B cell (primary cell): Measurements from ENCODE around the gene SDK1. TPM values are rescaled to one million over a fixed set of nuclear protein-coding genes. Genes with fewer than 3 reads are reported as not detected.

ENCODE experiments used
- ATAC-seq: fragments of 200-7000 bp; cut with Tn5 transposase; one replicate; pipeline ENCODE4 v1.10.0; 2021; ENCODE audit warnings: low read depth, mild to moderate bottlenecking, moderate number of reproducible peaks, moderate library complexity
- CTCF ChIA-PET: fragments of 350-600 bp; sonication (Branson Sonifier 250); formaldehyde crosslinking; loops from one replicate; lab custom pipeline; 2021; ENCODE audit warnings: antibody characterized with exemption, inconsistent platforms; lab: Charles Lee
- POLR2A ChIA-PET: fragments of 350-600 bp; sonication (Branson Sonifier 250); formaldehyde crosslinking; loops from one replicate; lab custom pipeline; 2021; ENCODE audit warnings: antibody characterized with exemption; lab: Charles Lee
- DNase-seq: peaks from one replicate; pipeline ENCODE4 v3.0.0; 2013
- H2AFZ ChIP-seq: 2 replicates; pipeline ENCODE4 v1.6.1; 2012; ENCODE audit warnings: mild to moderate bottlenecking, low read depth, low read length; ENCODE audit not compliant: insufficient read depth, poor library complexity, severe bottlenecking
- H3K27ac ChIP-seq, 2 donors: 1 replicate in 1 of 2; 2 replicates in 1 of 2; pipeline ENCODE4 v1.5.1; 2012 to 2013; ENCODE audit warnings: low read length in 2 of 2, mild to moderate bottlenecking in 2 of 2, moderate library complexity in 1 of 2
- H3K27me3 ChIP-seq, 4 experiments: fragments of 200-600 bp in 1 of 4; sonication (generic) in 1 of 4; replicated peaks in 1 of 4; 1 replicate in 2 of 4; 2 replicates in 2 of 4; pipeline versions ENCODE4 v1.6.1 to v1.7.0; 2013 to 2016; ENCODE audit warnings: low read length in 3 of 4, mild to moderate bottlenecking in 2 of 4, mixed read lengths in 1 of 4, moderate library complexity in 1 of 4; ENCODE audit not compliant: insufficient read depth in 4 of 4, control insufficient read depth in 3 of 4; ENCODE audit errors: control extremely low read depth in 1 of 4
- H3K36me3 ChIP-seq, 2 experiments: replicated peaks in 1 of 2; 1 replicate in 1 of 2; 2 replicates in 1 of 2; pipeline versions ENCODE4 v1.6.1 to v1.7.1; 2013; ENCODE audit warnings: low read length in 1 of 2; ENCODE audit not compliant: insufficient read depth in 2 of 2, control insufficient read depth in 1 of 2; ENCODE audit errors: control extremely low read depth in 1 of 2, extremely low read depth in 1 of 2
- H3K4me1 ChIP-seq, 2 donors: fragments of 200-600 bp in 1 of 2; sonication (generic) in 1 of 2; 1 replicate in 1 of 2; 2 replicates in 1 of 2; pipeline versions ENCODE4 v1.5.1 to v1.6.1; 2013 to 2017; ENCODE audit warnings: low read length in 2 of 2; ENCODE audit not compliant: control insufficient read depth in 2 of 2, insufficient read depth in 2 of 2
- H3K4me2 ChIP-seq: replicated peaks from 2 replicates; pipeline ENCODE3; 2012; ENCODE audit warnings: mild to moderate bottlenecking, low read depth, low read length; ENCODE audit not compliant: poor library complexity, severe bottlenecking
- H3K4me3 ChIP-seq, 5 experiments: fragments of 200-600 bp in 1 of 5; sonication (generic) in 1 of 5; 1 replicate in 3 of 5; 2 replicates in 2 of 5; pipeline versions ENCODE4 v1.5.1 to v1.7.0; 2011 to 2016; ENCODE audit warnings: low read length in 4 of 5, mild to moderate bottlenecking in 4 of 5, low read depth in 2 of 5, control low read depth in 1 of 5, moderate library complexity in 1 of 5; ENCODE audit not compliant: insufficient read depth in 1 of 5; ENCODE audit errors: control extremely low read depth in 1 of 5, extremely low read depth in 1 of 5
- H3K79me2 ChIP-seq: fragments of 200-600 bp; sonication (generic); one replicate; pipeline ENCODE4 v1.6.0; 2016; ENCODE audit warnings: low read length; ENCODE audit not compliant: control insufficient read depth, insufficient read depth
- H3K9ac ChIP-seq: fragments of 200-600 bp; sonication (generic); 2 replicates; pipeline ENCODE4 v1.6.1; 2017; ENCODE audit warnings: mild to moderate bottlenecking, low read length, moderate library complexity
- H3K9me3 ChIP-seq, 3 donors: one replicate each; pipeline versions ENCODE4 v1.6.1 to v1.7.1; 2013; ENCODE audit warnings: low read length in 2 of 3; ENCODE audit not compliant: control insufficient read depth in 2 of 3, insufficient read depth in 1 of 3; ENCODE audit errors: control extremely low read depth in 1 of 3
- H4K20me1 ChIP-seq: 2 replicates; pipeline ENCODE4 v1.6.0; 2012; ENCODE audit warnings: mild to moderate bottlenecking, low read length; ENCODE audit not compliant: insufficient read depth, control insufficient read depth, poor library complexity, severe bottlenecking
- H3K27ac Mint-ChIP-seq: one replicate; pipeline ENCODE4 v1.8.0; 2021; ENCODE audit warnings: mixed read lengths
- H3K27me3 Mint-ChIP-seq: one replicate; pipeline ENCODE4 v1.8.0; 2021; ENCODE audit warnings: mixed read lengths
- H3K4me1 Mint-ChIP-seq: one replicate; pipeline ENCODE4 v1.8.0; 2021; ENCODE audit warnings: mixed read lengths
- H3K4me3 Mint-ChIP-seq: one replicate; pipeline ENCODE4 v1.8.0; 2021; ENCODE audit warnings: mixed read lengths
- H3K9me3 Mint-ChIP-seq: one replicate; pipeline ENCODE4 v1.8.0; 2022; ENCODE audit warnings: mixed read lengths; ENCODE audit not compliant: insufficient read depth
- EZH2 ChIP-seq: IDR thresholded peaks from 2 replicates; pipeline ENCODE4 v1.6.1; 2012; ENCODE audit warnings: borderline replicate concordance, low read depth, mild to moderate bottlenecking, moderate library complexity, low read length; ENCODE audit not compliant: insufficient read depth, poor library complexity, severe bottlenecking
- WGBS: methylation state at CpG from one replicate; pipeline ENCODE4 v1.1.5; 2013; ENCODE audit warnings: missing lambda C conversion rate; ENCODE audit not compliant: insufficient coverage; 5-methylcytosine and 5-hydroxymethylcytosine counted together
- intact Hi-C: fragments of 100-400 bp; cut with micrococcal nuclease; formaldehyde crosslinking; loops from one replicate; pipeline ENCODE4 v1.10.0; 2022
- polyA plus RNA-seq: library from polyadenylated mRNA; depleted of rRNA; stranded (reverse); fragments of >200 nt; gene quantifications from 2 replicates; pipeline ENCODE4 v1.2.3, GENCODE V29; 2012
- total RNA-seq, 2 donors: library from RNA; stranded (reverse); fragments of 120-200 nt in 1 of 2; gene quantifications; 1 replicate in 1 of 2; 2 replicates in 1 of 2; pipeline versions ENCODE4 v1.2.3 to v1.2.4, GENCODE V29; 2013 to 2022
- TF ChIP-seq, protein P1 (sequence below): fragments of 200-600 bp; IDR thresholded peaks from one replicate; pipeline ENCODE4 v1.8.0; 2022; ENCODE audit warnings: antibody characterized with exemption, mild to moderate bottlenecking

The SDK1 gene
- total and polyA plus RNA-seq, 2 donors (not counting 1 experiment from before 2014, with no cell fraction given) = 0.73 to 2.0 TPM

DNA sequence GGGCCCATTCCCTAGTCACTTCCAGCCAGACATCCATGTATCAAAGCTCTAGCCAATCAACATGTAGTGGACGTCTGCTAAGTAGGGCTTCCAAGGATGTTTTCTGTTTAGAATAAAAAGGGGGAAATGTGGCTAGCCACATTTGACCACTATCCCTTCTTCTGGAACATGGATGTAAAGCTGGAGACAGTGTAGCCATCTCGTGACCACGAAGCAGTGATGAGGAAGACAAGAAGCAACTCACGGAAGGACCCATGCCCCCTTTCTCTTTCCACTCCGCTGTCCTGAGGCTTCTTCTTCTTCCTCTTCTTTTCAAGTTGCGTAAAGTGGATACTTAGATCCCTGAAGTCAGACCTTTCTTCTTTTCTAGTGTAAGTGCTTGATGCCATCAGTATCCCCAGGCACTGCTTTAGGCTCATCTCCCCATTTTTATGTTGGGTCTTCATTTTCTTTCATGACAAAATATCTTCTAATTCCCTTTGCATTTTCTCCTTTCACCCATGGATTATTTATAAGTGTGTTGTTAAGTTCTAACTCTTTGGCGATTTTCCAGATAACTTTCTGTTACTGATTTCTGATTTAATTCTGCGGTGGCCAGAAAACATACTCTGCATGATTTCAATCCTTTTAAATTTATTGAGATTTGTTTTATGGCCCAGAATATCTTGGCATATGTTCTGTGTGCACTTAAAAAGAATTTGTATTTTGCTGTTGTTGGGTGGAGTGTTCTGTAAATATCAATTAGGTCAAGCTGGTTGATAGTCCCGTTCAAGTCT, 594.5 kb downstream of the SDK1 start:
- no peaks in the 10 kb centered on the region for H3K9me3 Mint-ChIP-seq
- H3K4me2 ChIP-seq = no peak overlapping the region
- H3K4me1 ChIP-seq = no peaks in the 10 kb centered on the region
- CTCF ChIA-PET = interaction anchor here (0.7 to 5.0 kb wide), 5 partner anchors 15 to 1030 kb away, joined by 3 to 26 read pairs (median 5); partner anchors contain the start of gene SDK1
- no peak overlapping the region for H3K27ac Mint-ChIP-seq
- H3K36me3 ChIP-seq = no peaks in the 10 kb centered on the region
- H3K27me3 ChIP-seq = peaks cover 0 to 3% (median 1%) of the 10 kb centered on the region in 4 experiments
- H3K27ac ChIP-seq = no peak overlapping the region
- H3K4me3 ChIP-seq = no peak overlapping the region
- POLR2A ChIA-PET = no interaction called here
- H4K20me1 ChIP-seq = no peaks in the 10 kb centered on the region
- intact Hi-C loops = loop anchor here (5.0 kb wide), 1 partner anchor 62 kb away; no protein-coding TSS in a partner anchor
- no peaks in the 10 kb centered on the region for H3K4me1 Mint-ChIP-seq
- no peak overlapping the region for H3K9ac ChIP-seq
- 80% methylated on average over 2 of the region's 9 CpGs for WGBS
- H3K4me3 Mint-ChIP-seq = no peak overlapping the region
- TF ChIP-seq EZH2 = no peak
- TF ChIP-seq, protein P1, sequence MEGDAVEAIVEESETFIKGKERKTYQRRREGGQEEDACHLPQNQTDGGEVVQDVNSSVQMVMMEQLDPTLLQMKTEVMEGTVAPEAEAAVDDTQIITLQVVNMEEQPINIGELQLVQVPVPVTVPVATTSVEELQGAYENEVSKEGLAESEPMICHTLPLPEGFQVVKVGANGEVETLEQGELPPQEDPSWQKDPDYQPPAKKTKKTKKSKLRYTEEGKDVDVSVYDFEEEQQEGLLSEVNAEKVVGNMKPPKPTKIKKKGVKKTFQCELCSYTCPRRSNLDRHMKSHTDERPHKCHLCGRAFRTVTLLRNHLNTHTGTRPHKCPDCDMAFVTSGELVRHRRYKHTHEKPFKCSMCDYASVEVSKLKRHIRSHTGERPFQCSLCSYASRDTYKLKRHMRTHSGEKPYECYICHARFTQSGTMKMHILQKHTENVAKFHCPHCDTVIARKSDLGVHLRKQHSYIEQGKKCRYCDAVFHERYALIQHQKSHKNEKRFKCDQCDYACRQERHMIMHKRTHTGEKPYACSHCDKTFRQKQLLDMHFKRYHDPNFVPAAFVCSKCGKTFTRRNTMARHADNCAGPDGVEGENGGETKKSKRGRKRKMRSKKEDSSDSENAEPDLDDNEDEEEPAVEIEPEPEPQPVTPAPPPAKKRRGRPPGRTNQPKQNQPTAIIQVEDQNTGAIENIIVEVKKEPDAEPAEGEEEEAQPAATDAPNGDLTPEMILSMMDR = no peak
- H3K79me2 ChIP-seq = no peaks in the 10 kb centered on the region
- DNase-seq = no peak
- H3K27me3 Mint-ChIP-seq = peaks cover 31% of the 10 kb centered on the region
- no peak overlapping the region for H2AFZ ChIP-seq
- no peaks in the 10 kb centered on the region for H3K9me3 ChIP-seq
- no peak for ATAC-seq

DNA sequence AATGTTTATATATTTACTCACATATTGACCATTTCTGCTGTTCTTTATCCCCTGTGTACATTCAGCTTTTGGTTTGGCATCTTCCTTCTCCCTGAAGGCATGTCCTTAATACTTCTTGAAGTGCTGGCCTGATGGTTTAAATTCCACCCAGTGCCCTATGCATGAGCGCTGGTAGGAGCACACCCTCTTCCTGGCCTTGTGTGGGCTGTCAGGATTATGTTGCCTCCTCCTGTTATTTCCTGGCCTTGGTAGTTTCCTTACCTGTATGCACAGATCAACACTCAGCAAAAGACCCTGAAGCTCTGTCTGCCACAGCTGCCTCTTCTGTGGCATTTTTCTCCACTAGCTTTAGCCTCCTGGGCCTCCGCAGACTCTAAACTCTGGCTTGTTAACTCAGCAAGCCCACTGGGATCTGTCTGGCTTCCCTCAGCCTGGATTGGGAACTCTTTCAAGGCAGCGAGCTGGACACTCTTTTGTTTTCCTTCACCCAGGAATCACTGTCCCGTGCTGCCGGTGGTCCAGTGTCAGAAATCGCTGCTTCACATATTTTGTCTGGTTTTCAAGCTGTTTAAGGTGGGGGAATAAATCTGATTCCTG, 595.2 kb downstream of the SDK1 start:
- no peak for ATAC-seq
- no peak for DNase-seq
- ChIA-PET POLR2A (no interaction called here), CTCF (interaction anchor here (0.7 to 5.0 kb wide), 6 partner anchors 15 to 1031 kb away, joined by 3 to 26 read pairs (median 4); partner anchors contain the start of gene SDK1)
- Histone ChIP-seq H4K20me1 (no peaks in the 10 kb centered on the region), H3K36me3 (no peaks in the 10 kb centered on the region), H3K27me3 (peaks cover 0 to 3% (median 1%) of the 10 kb centered on the region in 4 experiments), H3K27ac (no peak overlapping the region), H3K9ac (no peak overlapping the region), H3K4me2 (no peak overlapping the region), H3K9me3 (no peaks in the 10 kb centered on the region), H2AFZ (no peak overlapping the region), H3K4me3 (no peak overlapping the region), H3K79me2 (no peaks in the 10 kb centered on the region), H3K4me1 (no peaks in the 10 kb centered on the region)
- H3K27me3 Mint-ChIP-seq = peaks cover 30% of the 10 kb centered on the region
- no peaks in the 10 kb centered on the region for H3K9me3 Mint-ChIP-seq
- intact Hi-C loops = loop anchor here (5.0 kb wide), 1 partner anchor 61 kb away; no protein-coding TSS in a partner anchor
- TF ChIP-seq, protein P1 = no peak
- no peak for TF ChIP-seq EZH2
- no peaks in the 10 kb centered on the region for H3K4me1 Mint-ChIP-seq
- no peak overlapping the region for H3K4me3 Mint-ChIP-seq
- no peak overlapping the region for H3K27ac Mint-ChIP-seq
- WGBS = 97% methylated on average over 3 of the region's 6 CpGs
